ENCODE results near the gene COA6.

COA6 gene

GRCh38 chr1:234373064-234373958, at the start of gene COA6:
Gene COA6 (plus strand): TSS chr1:234373456. CDS start chr1:234373467, 11 bp downstream.
- DNase-seq, result peak; percentile 85

GRCh38 chr1:234324821-234325220, 48.4 kb upstream of the COA6 start:
- DNase-seq, result no peak

GRCh38 chr1:234325878-234326496, 47.3 kb upstream of the COA6 start:
- DNase-seq, result no peak

- DNase-seq, result peak; percentile 60
These were observed 46.5 kb upstream of the COA6 start for GRCh38 chr1:234326497-234327366.

GRCh38 chr1:234327577-234328164, 45.6 kb upstream of the COA6 start:
- DNase-seq, result no peak

- DNase-seq, result no peak
These were observed 42.4 kb upstream of the COA6 start for GRCh38 chr1:234330843-234331215.

- DNase-seq, result no peak
These were observed 41.7 kb upstream of the COA6 start for GRCh38 chr1:234331507-234331906.

- DNase-seq, result no peak
These were observed 36.9 kb upstream of the COA6 start for GRCh38 chr1:234336359-234336758.

- no peak for DNase-seq
These were observed 36.0 kb upstream of the COA6 start for GRCh38 chr1:234337233-234337632.

GRCh38 chr1:234340528-234340927, 32.7 kb upstream of the COA6 start:
- DNase-seq, result no peak

- no peak for DNase-seq
These were observed 30.5 kb upstream of the COA6 start for GRCh38 chr1:234342774-234343173.

GRCh38 chr1:234345237-234345636, 28.0 kb upstream of the COA6 start:
- no peak for DNase-seq

- DNase-seq, result no peak
These were observed 24.3 kb upstream of the COA6 start for GRCh38 chr1:234348964-234349363.

- DNase-seq, result no peak
These were observed 17.3 kb upstream of the COA6 start for GRCh38 chr1:234355782-234356510.

- DNase-seq, result peak; percentile 38
These were observed 16.5 kb upstream of the COA6 start for GRCh38 chr1:234356615-234357269.

GRCh38 chr1:234357831-234358230, 15.4 kb upstream of the COA6 start:
- no peak for DNase-seq

- DNase-seq, result no peak
These were observed 12.1 kb upstream of the COA6 start for GRCh38 chr1:234361102-234361603.

- DNase-seq, result no peak
These were observed 10.7 kb upstream of the COA6 start for GRCh38 chr1:234362558-234362957.

GRCh38 chr1:234368320-234369032, 4.8 kb upstream of the COA6 start:
- DNase-seq, result no peak

GRCh38 chr1:234369033-234369430, 4.2 kb upstream of the COA6 start:
- no peak for DNase-seq

- no peak for DNase-seq
These were observed 3.5 kb upstream of the COA6 start for GRCh38 chr1:234369784-234370183.

Data from activated CD4-positive, CD25-positive, alpha-beta regulatory T cell treated with anti-CD3 and anti-CD28 coated beads, Interleukin-2, amount 50 U/mL, for 72 hours (primary cell).